K562 (cell line): ENCODE measurements around the gene PIGQ.

ENCODE experiments used
- NFRKB ChIP-seq: fragments of 450-650 bp; IDR thresholded peaks from 2 replicates; pipeline ENCODE4 v1.6.1; 2016; ENCODE audit warnings: low read depth
- TF ChIP-seq, protein P1 (sequence below): IDR thresholded peaks from 3 replicates; pipeline ENCODE4 v1.6.1; 2011; ENCODE audit warnings: borderline replicate concordance, mild to moderate bottlenecking; ENCODE audit not compliant: insufficient read length, insufficient read depth

- TF ChIP-seq, protein P1, sequence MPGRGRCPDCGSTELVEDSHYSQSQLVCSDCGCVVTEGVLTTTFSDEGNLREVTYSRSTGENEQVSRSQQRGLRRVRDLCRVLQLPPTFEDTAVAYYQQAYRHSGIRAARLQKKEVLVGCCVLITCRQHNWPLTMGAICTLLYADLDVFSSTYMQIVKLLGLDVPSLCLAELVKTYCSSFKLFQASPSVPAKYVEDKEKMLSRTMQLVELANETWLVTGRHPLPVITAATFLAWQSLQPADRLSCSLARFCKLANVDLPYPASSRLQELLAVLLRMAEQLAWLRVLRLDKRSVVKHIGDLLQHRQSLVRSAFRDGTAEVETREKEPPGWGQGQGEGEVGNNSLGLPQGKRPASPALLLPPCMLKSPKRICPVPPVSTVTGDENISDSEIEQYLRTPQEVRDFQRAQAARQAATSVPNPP: no peak
- no peak for TF ChIP-seq NFRKB
Measured at GRCh38 chr16:630815-631405, 61.1 kb downstream of the PIGQ start, which contains the start of gene WFIKKN1.
